ENCODE data around the gene TANC1. TPM values are rescaled to one million over a fixed set of nuclear protein-coding genes. Genes with fewer than 3 reads are reported as not detected.

The TANC1 gene
- total RNA-seq, 1 donor from 2014 or later: 45.0 TPM

GRCh38 chr2:159129824-159130223, 161.4 kb downstream of the TANC1 start:
- Histone ChIP-seq H3K36me3 (ENCODE audit: insufficient read depth, low read length) (no peaks in the 10 kb centered on the region), H3K4me3 (ENCODE audit: insufficient read depth, low read depth, low read length) (no peak overlapping the region), H3K79me2 (ENCODE audit: insufficient read depth, low read length) (peaks cover 38% of the 10 kb centered on the region), H3K4me2 (ENCODE audit: low read length) (peak overlapping the region; percentile 3), H3K9me3 (ENCODE audit: insufficient read depth, low read depth, low read length) (no peaks in the 10 kb centered on the region), H3K27ac (ENCODE audit: low read depth, low read length) (peak overlapping the region; percentile 42), H3K27me3 (ENCODE audit: insufficient read depth, low read length) (no peaks in the 10 kb centered on the region), H3K4me1 (ENCODE audit: insufficient read depth, low read length) (peaks cover 54% of the 10 kb centered on the region), H4K20me1 (ENCODE audit: insufficient read depth, low read length) (no peaks in the 10 kb centered on the region), H3K9ac (ENCODE audit: low read length) (peak overlapping the region; percentile 39), H2AFZ (ENCODE audit: low read depth, low read length) (no peak overlapping the region)
- TF ChIP-seq EZH2 (IDR thresholded peaks at IDR 0.05; ENCODE audit: insufficient read depth, low read length) (no peak), CTCF (IDR thresholded peaks at IDR 0.05; ENCODE audit: insufficient read depth, low read depth, low read length) (no peak)
- Mint-ChIP-seq H3K36me3 (ENCODE audit: low read depth, unreplicated experiment) (peaks cover 12% of the 10 kb centered on the region), H3K27me3 (ENCODE audit: low read depth, unreplicated experiment) (no peaks in the 10 kb centered on the region), H3K27ac (ENCODE audit: unreplicated experiment) (no peak overlapping the region), H3K4me1 (ENCODE audit: low read depth, unreplicated experiment) (peaks cover 63% of the 10 kb centered on the region), H3K4me3 (ENCODE audit: unreplicated experiment) (peak overlapping the region; percentile 23), H3K9me3 (ENCODE audit: unreplicated experiment) (peaks cover 3% of the 10 kb centered on the region)
- no peak for FAIRE-seq
- no peak for DNase-seq (ENCODE audit: low read depth)

GRCh38 chr2:159130302-159130701, 161.9 kb downstream of the TANC1 start:
- TF ChIP-seq EZH2 (IDR thresholded peaks at IDR 0.05; ENCODE audit: insufficient read depth, low read length): no peak
- no peak for TF ChIP-seq CTCF (IDR thresholded peaks at IDR 0.05; ENCODE audit: insufficient read depth, low read depth, low read length)
- Histone ChIP-seq H3K36me3 (ENCODE audit: insufficient read depth, low read length) (no peaks in the 10 kb centered on the region), H3K79me2 (ENCODE audit: insufficient read depth, low read length) (peaks cover 38% of the 10 kb centered on the region), H3K9ac (ENCODE audit: low read length) (peak overlapping the region; percentile 39), H2AFZ (ENCODE audit: low read depth, low read length) (no peak overlapping the region), H4K20me1 (ENCODE audit: insufficient read depth, low read length) (no peaks in the 10 kb centered on the region), H3K27me3 (ENCODE audit: insufficient read depth, low read length) (no peaks in the 10 kb centered on the region), H3K4me2 (ENCODE audit: low read length) (peak overlapping the region; percentile 3), H3K9me3 (ENCODE audit: insufficient read depth, low read depth, low read length) (no peaks in the 10 kb centered on the region), H3K4me3 (ENCODE audit: insufficient read depth, low read depth, low read length) (no peak overlapping the region), H3K27ac (ENCODE audit: low read depth, low read length) (peak overlapping the region; percentile 42), H3K4me1 (ENCODE audit: insufficient read depth, low read length) (peaks cover 54% of the 10 kb centered on the region)
- H3K4me3 Mint-ChIP-seq (ENCODE audit: unreplicated experiment): peak overlapping the region; percentile 23
- peaks cover 12% of the 10 kb centered on the region for H3K36me3 Mint-ChIP-seq (ENCODE audit: low read depth, unreplicated experiment)
- FAIRE-seq (no peak), DNase-seq (ENCODE audit: low read depth) (peak; percentile 24)
- no peaks in the 10 kb centered on the region for H3K27me3 Mint-ChIP-seq (ENCODE audit: low read depth, unreplicated experiment)
- H3K27ac Mint-ChIP-seq (ENCODE audit: unreplicated experiment): no peak overlapping the region
- peaks cover 3% of the 10 kb centered on the region for H3K9me3 Mint-ChIP-seq (ENCODE audit: unreplicated experiment)
- peaks cover 63% of the 10 kb centered on the region for H3K4me1 Mint-ChIP-seq (ENCODE audit: low read depth, unreplicated experiment)

GRCh38 chr2:159131267-159131913, 162.9 kb downstream of the TANC1 start:
- H3K4me3 Mint-ChIP-seq (ENCODE audit: unreplicated experiment): no peak overlapping the region
- H3K4me2 ChIP-seq (ENCODE audit: low read length): peak overlapping the region; percentile 34

More at GRCh38 chr2:159131267-159131913, 162.9 kb downstream of the TANC1 start:
- H3K9me3 ChIP-seq (ENCODE audit: insufficient read depth, low read depth, low read length): no peaks in the 10 kb centered on the region
- H3K36me3 ChIP-seq (ENCODE audit: insufficient read depth, low read length): no peaks in the 10 kb centered on the region
- peaks cover 33% of the 10 kb centered on the region for H3K79me2 ChIP-seq (ENCODE audit: insufficient read depth, low read length)
- no peaks in the 10 kb centered on the region for H4K20me1 ChIP-seq (ENCODE audit: insufficient read depth, low read length)
- TF ChIP-seq EZH2 (IDR thresholded peaks at IDR 0.05; ENCODE audit: insufficient read depth, low read length) (no peak), CTCF (IDR thresholded peaks at IDR 0.05; ENCODE audit: insufficient read depth, low read depth, low read length) (no peak)
- Mint-ChIP-seq H3K4me1 (ENCODE audit: low read depth, unreplicated experiment) (peaks cover 65% of the 10 kb centered on the region), H3K9me3 (ENCODE audit: unreplicated experiment) (peaks cover 3% of the 10 kb centered on the region), H3K27me3 (ENCODE audit: low read depth, unreplicated experiment) (no peaks in the 10 kb centered on the region), H3K36me3 (ENCODE audit: low read depth, unreplicated experiment) (peaks cover 10% of the 10 kb centered on the region), H3K27ac (ENCODE audit: unreplicated experiment) (peak overlapping the region; percentile 99)
- DNase-seq (ENCODE audit: low read depth): no peak
- H3K27ac ChIP-seq (ENCODE audit: low read depth, low read length): peak overlapping the region; percentile 94
- no peak for FAIRE-seq
- H3K9ac ChIP-seq (ENCODE audit: low read length): peak overlapping the region; percentile 64
- peaks cover 59% of the 10 kb centered on the region for H3K4me1 ChIP-seq (ENCODE audit: insufficient read depth, low read length)
- no peak overlapping the region for H3K4me3 ChIP-seq (ENCODE audit: insufficient read depth, low read depth, low read length)
- no peaks in the 10 kb centered on the region for H3K27me3 ChIP-seq (ENCODE audit: insufficient read depth, low read length)
- no peak overlapping the region for H2AFZ ChIP-seq (ENCODE audit: low read depth, low read length)

Measured in astrocyte (in vitro differentiated cells and primary cell).